Muscle layer of colon (tissue), 2 donors: Measurements from ENCODE around the gene PARP16.

Experiments
- H3K27ac ChIP-seq: one replicate; pipeline ENCODE4 v1.7.0; 2013; ENCODE audit warnings: low read depth, mild to moderate bottlenecking, low read length, moderate library complexity
- H3K27me3 ChIP-seq, 2 donors: one replicate each; pipeline ENCODE4 v1.7.0; 2013; ENCODE audit warnings: low read length in 2 of 2, mild to moderate bottlenecking in 2 of 2; ENCODE audit not compliant: insufficient read depth in 2 of 2, control insufficient read depth in 1 of 2
- H3K36me3 ChIP-seq: one replicate; pipeline ENCODE4 v1.7.0; 2013; ENCODE audit warnings: mild to moderate bottlenecking, low read length; ENCODE audit not compliant: insufficient read depth
- H3K4me1 ChIP-seq: one replicate; pipeline ENCODE4 v1.7.0; 2013; ENCODE audit warnings: mild to moderate bottlenecking, low read length; ENCODE audit not compliant: insufficient read depth
- H3K4me3 ChIP-seq, 2 donors: one replicate each; pipeline ENCODE4 v1.7.0; 2013; ENCODE audit warnings: low read length in 2 of 2, low read depth in 1 of 2, mild to moderate bottlenecking in 1 of 2, moderate library complexity in 1 of 2
- H3K9ac ChIP-seq: one replicate; pipeline ENCODE4 v1.7.0; 2013; ENCODE audit warnings: low read length
- H3K9me3 ChIP-seq: one replicate; pipeline ENCODE4 v1.7.0; 2013; ENCODE audit warnings: mild to moderate bottlenecking, low read length
- donor health status: abdominal sarcoma.
- donor health status: Adenocarcinoma of cecum.

Gene PARP16

DNA sequence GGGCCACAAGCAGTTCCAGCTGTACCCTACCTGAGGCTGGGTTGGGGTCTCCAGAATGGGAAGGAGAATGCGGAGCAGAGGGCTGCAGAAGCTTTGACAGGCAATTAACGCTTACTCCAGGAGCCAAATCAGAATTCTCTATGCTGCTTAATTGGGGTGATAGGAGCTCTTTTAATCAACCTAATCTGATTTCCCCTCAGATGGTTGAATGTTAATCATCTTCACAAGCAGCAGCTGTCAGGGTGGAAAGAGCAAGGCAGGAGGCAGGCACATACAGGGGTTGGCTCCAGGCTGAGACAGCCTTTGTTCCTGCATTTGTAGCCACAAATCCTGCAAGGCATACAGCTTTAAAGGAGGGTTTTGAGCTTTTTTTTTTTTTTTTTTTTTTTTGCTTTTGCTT, 78.0 kb downstream of the PARP16 start:
- H3K27me3 ChIP-seq: no peaks in the 10 kb centered on the region
- H3K4me3 ChIP-seq: no peak overlapping the region
- no peak overlapping the region for H3K9ac ChIP-seq
- H3K36me3 ChIP-seq: no peaks in the 10 kb centered on the region
- H3K9me3 ChIP-seq: no peaks in the 10 kb centered on the region
- no peak overlapping the region for H3K27ac ChIP-seq
- peaks cover 43% of the 10 kb centered on the region for H3K4me1 ChIP-seq
